HUDEP-2 (cell line): ENCODE measurements around the gene CRTC1.

ENCODE experiments used
- DNase-seq, 76 experiments: peaks; one replicate each; lab custom pipeline; 2025; ENCODE audit not compliant: unreplicated experiment in 76 of 76; lab: John Stamatoyannopoulos, UW

Gene CRTC1

DNA sequence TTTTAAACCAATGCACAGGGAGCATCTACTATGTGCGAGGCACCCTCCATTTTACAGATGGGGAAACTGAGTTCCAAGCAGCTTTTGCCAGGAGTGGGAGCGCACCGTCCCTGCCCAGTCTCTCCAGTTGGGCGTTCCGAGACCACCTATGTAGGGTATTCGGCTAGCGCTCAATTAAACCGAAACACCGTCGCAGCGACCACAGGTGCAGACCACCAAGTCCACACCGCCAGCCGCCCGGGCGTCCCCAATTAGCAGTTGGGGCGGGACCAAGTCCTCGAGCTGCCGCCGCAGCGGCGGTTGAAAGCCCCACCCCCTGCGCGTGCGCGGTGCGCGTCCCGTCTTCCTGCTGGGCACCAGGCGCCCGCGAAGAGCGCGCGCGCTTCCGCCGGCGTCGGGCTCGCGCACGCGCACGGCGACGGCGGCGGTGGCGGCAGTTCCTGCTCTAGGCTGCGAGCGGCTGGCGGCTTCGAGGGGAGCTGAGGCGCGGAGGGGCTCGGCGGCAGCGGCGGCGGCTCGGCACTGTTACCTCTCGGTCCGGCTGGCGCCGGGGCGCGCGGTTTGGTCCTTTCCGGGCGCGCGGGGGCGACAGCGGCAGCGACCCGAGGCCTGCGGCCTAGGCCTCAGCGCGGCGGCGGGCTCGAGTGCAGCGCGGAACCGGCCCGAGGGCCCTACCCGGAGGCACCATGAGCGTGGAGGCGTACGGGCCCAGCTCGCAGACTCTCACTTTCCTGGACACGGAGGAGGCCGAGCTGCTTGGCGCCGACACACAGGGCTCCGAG is 148.2 kb downstream of the CRTC1 start, which contains the start of gene UPF1:
TSS of gene UPF1 (plus strand) at position 436 of the 782 bp plus-strand sequence. CDS start at position 687, 251 bp downstream.
- DNase-seq = peak in 75 of 76 experiments; percentile 43 to 99 (median 96)
